Urothelium cell line (cell line): ENCODE measurements around the gene FLOT2.
"Not testable (repeated sequence)": the region's sequence is repeated elsewhere in the genome, so short reads cannot be mapped to it uniquely, and the experiment has no call there.

Source experiments
- DNase-seq: peaks from one replicate; pipeline ENCODE4 v3.0.0; 2011; ENCODE audit warnings: low spot score, mixed read lengths
- FAIRE-seq: peaks from 2 replicates; lab custom pipeline; 2011; peaks lifted over from hg19 to GRCh38; lab: Jason Lieb, UNC

The FLOT2 gene

DNA sequence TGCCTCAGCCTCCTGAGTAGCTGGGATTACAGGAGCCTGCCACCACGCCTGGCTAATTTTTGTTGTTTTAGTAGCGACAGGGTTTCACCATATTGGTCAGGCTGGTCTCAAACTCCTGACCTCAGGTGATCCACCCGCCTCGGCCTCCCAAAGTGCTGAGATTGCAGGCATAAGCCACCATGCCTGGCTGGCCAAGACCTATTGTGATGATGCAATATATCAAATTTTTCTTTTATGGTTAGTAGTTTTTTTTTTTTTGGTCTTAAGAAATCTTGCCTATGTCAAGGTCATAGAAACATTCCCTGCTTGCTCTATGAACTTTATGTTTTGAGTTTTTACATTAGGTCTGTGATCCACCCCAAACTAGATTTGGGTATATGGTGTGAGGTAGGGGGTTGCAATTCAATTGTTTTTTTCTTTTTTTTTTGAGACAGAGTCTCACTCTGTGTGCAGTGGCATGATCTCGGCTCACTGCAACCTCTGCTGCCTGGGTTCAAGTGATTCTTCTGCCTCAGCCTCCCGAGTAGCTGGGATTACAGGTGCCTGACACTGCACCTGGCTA, 20.3 kb downstream of the FLOT2 start:
- FAIRE-seq, DNase-seq: not testable (repeated sequence)

GRCh38 chr17:28875848-28876550, 21.5 kb downstream of the FLOT2 start:
- DNase-seq (no peak), FAIRE-seq (no peak)

DNA sequence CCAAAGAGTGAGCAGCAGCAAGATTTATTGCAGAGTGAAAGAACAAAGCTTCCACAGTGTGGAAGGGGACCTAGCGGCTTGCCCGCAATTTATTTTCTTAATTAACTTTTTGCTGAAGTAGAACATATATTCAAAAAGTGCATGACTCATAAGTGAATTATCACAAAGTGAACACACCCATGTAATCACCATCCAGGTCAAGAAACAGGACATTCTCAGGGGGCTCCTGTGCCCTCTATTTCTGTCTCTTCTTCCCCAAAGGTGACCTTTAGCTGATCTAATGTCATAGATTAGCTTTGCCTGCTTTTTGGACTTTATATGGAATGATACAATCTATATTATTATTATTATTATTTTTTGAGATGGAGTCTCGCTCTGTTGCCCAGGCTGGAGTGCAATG, 22.8 kb downstream of the FLOT2 start:
- no peak for DNase-seq
- FAIRE-seq, result no peak

DNA sequence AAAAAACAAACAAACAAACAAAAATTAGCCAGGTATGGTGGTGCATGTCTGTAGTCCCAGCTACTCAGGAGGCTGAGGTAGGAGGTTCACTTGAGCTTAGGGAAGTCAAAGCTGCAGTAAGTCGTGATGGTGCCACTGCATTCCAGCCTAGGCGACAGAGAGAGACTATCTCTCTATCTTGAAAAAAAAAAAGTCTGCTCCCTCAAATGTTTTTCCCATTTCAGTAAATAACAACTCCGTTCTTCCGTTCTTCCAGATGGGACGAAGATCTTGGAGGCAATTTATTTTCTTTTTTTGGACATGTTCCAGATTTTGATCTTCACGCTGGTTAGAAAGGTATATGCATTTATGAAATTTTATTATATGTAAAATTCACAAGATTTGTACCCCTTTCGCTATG, 23.7 kb downstream of the FLOT2 start:
- DNase-seq (no peak), FAIRE-seq (no peak)

- no peak for DNase-seq
- no peak for FAIRE-seq
These were observed 26.4 kb downstream of the FLOT2 start for GRCh38 chr17:28871056-28871579.

DNA sequence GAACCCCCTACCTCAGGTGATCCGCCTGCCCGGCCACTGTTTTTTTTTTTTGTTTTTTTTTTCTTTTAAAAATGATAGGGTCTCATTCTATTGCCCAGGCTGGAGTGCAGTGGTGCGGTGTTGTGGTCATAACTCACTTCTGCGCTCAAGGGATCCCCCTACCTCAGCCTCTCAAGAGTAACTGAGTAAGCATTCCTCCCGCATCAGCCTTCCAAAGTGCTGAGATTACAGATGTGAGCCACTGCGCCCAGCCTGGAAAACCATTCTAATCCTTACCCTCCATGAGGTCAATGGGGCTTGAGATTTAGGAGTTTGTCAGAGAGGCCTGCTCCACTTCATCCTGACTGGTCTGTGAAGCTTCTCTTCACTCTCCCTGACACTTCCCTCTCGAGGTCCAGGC, 30.3 kb downstream of the FLOT2 start:
- no peak for DNase-seq
- FAIRE-seq, result no peak

DNA sequence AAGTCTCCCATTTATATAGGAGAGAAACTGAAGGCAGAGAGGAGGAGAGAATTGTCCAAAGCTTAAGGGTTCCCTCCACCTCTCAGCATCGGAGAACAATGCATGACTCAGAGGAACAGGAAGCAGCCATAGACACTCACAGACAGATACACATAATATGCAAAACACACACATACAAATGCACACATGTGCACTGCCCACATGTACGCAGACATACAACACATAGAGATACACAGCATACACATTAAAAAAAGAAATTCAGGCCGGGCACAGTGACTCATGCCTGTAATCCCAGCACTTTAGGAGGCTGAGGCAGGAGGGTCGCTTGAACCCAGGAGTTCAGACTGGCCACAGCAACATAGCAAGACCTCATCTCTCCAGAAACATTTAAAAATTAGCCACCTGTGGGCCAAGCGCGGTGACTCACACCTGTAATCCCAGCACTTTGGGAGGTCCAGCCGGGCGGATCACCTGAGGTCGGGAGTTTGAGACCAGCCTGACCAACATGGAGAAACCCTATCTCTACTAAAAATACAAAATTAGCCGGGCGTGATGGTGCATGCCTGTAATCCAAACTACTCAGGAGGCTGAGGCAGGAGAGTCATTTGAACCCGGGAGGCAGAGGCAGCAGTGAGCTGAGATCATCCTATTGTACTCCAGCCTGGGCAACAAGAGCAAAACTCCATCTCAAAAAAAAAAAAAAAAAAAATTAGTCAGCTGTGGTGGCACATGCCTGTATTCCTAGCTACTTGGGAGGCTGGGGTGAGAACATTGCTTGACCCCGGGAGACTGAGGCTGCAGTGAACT, 31.4 kb downstream of the FLOT2 start:
- FAIRE-seq (no peak), DNase-seq (no peak)

- FAIRE-seq, result no peak
- DNase-seq, result no peak
These were observed 32.3 kb downstream of the FLOT2 start for GRCh38 chr17:28864991-28865849.

DNA sequence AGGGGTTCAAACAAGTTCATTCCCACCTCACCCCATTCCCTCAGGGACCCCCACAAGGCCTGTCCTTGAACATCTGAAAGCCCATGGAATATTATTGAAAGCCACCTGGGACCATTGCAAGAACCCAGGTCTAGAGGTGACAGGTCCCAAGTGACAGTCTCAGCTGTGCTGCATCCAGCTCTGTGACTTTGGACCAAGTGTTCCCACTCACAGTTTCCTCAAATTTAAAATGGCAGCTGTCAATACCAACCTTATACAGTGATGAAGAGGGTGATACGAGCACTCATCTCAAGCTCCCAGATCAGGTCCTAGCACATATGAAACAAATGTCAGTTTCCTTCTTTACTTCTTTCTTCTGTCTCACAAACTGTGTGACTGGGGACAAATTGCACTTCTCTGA, 33.6 kb downstream of the FLOT2 start:
- FAIRE-seq, result no peak
- DNase-seq, result no peak

- FAIRE-seq, result no peak
- DNase-seq, result no peak
These were observed 35.0 kb downstream of the FLOT2 start for GRCh38 chr17:28862561-28862960.

DNA sequence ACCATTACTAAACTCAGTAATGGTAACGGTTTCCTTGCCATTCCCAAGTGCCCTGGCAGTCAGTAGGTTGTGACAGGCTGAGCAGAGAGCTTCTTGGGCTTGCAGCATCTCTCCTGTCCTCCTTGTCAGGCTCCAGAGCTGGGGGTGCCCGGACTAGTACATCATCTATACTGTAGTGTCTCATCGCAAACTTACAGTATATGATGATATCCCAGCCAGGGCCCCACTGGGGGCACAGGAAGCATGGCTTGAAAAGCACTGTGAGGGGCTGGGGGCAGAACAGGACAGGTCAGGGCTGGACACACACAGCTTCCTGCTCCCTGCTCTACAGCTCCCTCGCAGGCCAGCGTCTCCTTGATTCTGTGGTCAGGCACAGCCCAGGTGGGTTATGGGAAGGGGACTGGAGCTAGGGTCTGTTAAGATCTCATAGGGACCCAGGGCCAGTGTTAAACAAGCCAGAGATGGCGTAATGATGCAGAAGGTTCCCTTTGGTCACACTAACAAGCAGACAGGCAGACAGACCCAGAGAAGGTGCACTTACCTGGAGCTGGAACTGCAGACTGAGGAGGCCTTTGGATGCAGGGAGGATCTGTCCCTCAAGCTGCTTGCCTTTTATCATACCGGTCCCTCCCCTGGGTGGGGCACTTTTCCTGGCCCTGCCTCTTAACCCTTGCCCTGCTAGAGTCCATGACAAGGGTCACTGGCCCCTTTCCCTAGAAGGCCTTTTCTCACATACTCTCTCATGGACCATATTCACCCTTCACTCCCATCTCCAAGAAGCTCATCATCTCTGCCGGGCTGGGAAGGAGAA, 35.9 kb downstream of the FLOT2 start:
- no peak for FAIRE-seq

GRCh38 chr17:28860363-28860808, 37.1 kb downstream of the FLOT2 start:
- FAIRE-seq, result no peak
- DNase-seq, result no peak

More for the DNA sequence above, 35.9 kb downstream of the FLOT2 start:
- no peak for DNase-seq

DNA sequence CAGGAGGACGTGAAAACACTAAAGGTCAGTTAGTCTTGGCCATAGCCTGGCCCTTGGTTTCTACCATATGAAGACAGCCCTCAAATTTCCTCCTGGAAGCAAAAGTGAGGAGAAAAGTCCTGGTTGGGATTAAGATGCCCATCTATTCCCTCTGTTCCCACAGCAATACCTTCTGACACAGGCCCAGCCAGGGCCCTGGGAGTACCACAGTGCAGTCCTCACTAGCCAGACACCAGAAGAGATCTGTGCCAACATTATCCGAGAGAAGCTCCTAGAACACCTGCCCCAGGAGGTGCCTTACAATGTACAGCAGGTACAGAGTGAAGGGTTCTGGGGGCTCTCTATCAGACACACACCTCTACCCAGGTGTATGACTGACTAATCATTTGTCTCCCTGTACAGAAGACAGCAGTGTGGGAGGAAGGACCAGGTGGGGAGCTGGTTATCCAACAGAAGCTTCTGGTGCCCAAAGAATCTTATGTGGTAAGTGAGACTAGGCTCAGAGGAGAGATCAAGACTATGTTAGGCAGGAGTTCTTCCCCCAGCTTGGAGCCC, 38.7 kb downstream of the FLOT2 start:
- no peak for FAIRE-seq

GRCh38 chr17:28857905-28858800, 39.4 kb downstream of the FLOT2 start:
- FAIRE-seq (no peak), DNase-seq (no peak)

More for the DNA sequence above, 38.7 kb downstream of the FLOT2 start:
- no peak for DNase-seq

- no peak for DNase-seq
- no peak for FAIRE-seq
These were observed 41.4 kb downstream of the FLOT2 start for GRCh38 chr17:28856028-28856574.

- no peak for DNase-seq
- FAIRE-seq, result no peak
These were observed 42.2 kb downstream of the FLOT2 start for GRCh38 chr17:28855336-28855679.

- peak; percentile 95 for DNase-seq
- FAIRE-seq, result peak; percentile 13
These were observed 42.8 kb downstream of the FLOT2 start, which contains the start of gene ERAL1 for GRCh38 chr17:28854457-28855335. Gene ERAL1 (plus strand): TSS chr17:28855016. CDS start chr17:28855035, 19 bp downstream.
